ENCODE results near the gene XRCC5.
A peak's percentile ranks its signal among the peaks of the same experiment; 100 is the strongest.

Gene XRCC5

GRCh38 chr2:216098421-216099334 is 10.5 kb upstream of the XRCC5 start:
- no peak for TF ChIP-seq JUND (IDR thresholded peaks at IDR 0.05; ENCODE audit: low read depth)
- in situ Hi-C loops (cut with HindIII; ENCODE audit: low pct_unique_long_range_greater_than_20kb, low sequenced_read_pairs), result no loop called here

GRCh38 chr2:216101109-216101508 is 8.0 kb upstream of the XRCC5 start:
- in situ Hi-C loops (cut with HindIII; ENCODE audit: low pct_unique_long_range_greater_than_20kb, low sequenced_read_pairs), result no loop called here
- no peak for TF ChIP-seq JUND (IDR thresholded peaks at IDR 0.05; ENCODE audit: low read depth)
- no peak for DNase-seq (ENCODE audit: low read depth in 1 of 2, low spot score in 1 of 2)

More at GRCh38 chr2:216098421-216099334, 10.5 kb upstream of the XRCC5 start:
- DNase-seq (ENCODE audit: low read depth in 1 of 2, low spot score in 1 of 2), result no peak

GRCh38 chr2:216103213-216103612 is 5.9 kb upstream of the XRCC5 start:
- no peak for DNase-seq (ENCODE audit: low read depth in 1 of 2, low spot score in 1 of 2)
- in situ Hi-C loops (cut with HindIII; ENCODE audit: low pct_unique_long_range_greater_than_20kb, low sequenced_read_pairs), result no loop called here
- no peak for TF ChIP-seq JUND (IDR thresholded peaks at IDR 0.05; ENCODE audit: low read depth)

- TF ChIP-seq JUND (IDR thresholded peaks at IDR 0.05; ENCODE audit: low read depth), result no peak
- no peak for DNase-seq (ENCODE audit: low read depth in 1 of 2, low spot score in 1 of 2)
- in situ Hi-C loops (cut with HindIII; ENCODE audit: low pct_unique_long_range_greater_than_20kb, low sequenced_read_pairs), result no loop called here
Measured at GRCh38 chr2:216104691-216105090, 4.5 kb upstream of the XRCC5 start.

- no peak for DNase-seq (ENCODE audit: low read depth in 1 of 2, low spot score in 1 of 2)
- TF ChIP-seq JUND (IDR thresholded peaks at IDR 0.05; ENCODE audit: low read depth), result no peak
- in situ Hi-C loops (cut with HindIII; ENCODE audit: low pct_unique_long_range_greater_than_20kb, low sequenced_read_pairs), result no loop called here
Measured at GRCh38 chr2:216107320-216107719, 1.8 kb upstream of the XRCC5 start.

GRCh38 chr2:216107760-216108159 is 1.4 kb upstream of the XRCC5 start:
- no peak for DNase-seq (ENCODE audit: low read depth in 1 of 2, low spot score in 1 of 2)

GRCh38 chr2:216108310-216108966 is 710 bp upstream of the XRCC5 start:
- TF ChIP-seq JUND (IDR thresholded peaks at IDR 0.05; ENCODE audit: low read depth), result no peak
- peak in 1 of 2 experiments; percentile 5 for DNase-seq (ENCODE audit: low read depth in 1 of 2, low spot score in 1 of 2)
- in situ Hi-C loops (cut with HindIII; ENCODE audit: low pct_unique_long_range_greater_than_20kb, low sequenced_read_pairs), result no loop called here

More at GRCh38 chr2:216107760-216108159, 1.4 kb upstream of the XRCC5 start:
- TF ChIP-seq JUND (IDR thresholded peaks at IDR 0.05; ENCODE audit: low read depth), result no peak
- in situ Hi-C loops (cut with HindIII; ENCODE audit: low pct_unique_long_range_greater_than_20kb, low sequenced_read_pairs), result no loop called here

- peak in 1 of 2 experiments; percentile 15 for DNase-seq (ENCODE audit: low read depth in 1 of 2, low spot score in 1 of 2)
- in situ Hi-C loops (cut with HindIII; ENCODE audit: low pct_unique_long_range_greater_than_20kb, low sequenced_read_pairs), result no loop called here
- TF ChIP-seq JUND (IDR thresholded peaks at IDR 0.05; ENCODE audit: low read depth), result no peak
Measured at GRCh38 chr2:216109962-216110614, 940 bp downstream of the XRCC5 start.

- TF ChIP-seq JUND (IDR thresholded peaks at IDR 0.05; ENCODE audit: low read depth), result no peak
- DNase-seq (ENCODE audit: low read depth in 1 of 2, low spot score in 1 of 2), result no peak
- in situ Hi-C loops (cut with HindIII; ENCODE audit: low pct_unique_long_range_greater_than_20kb, low sequenced_read_pairs), result no loop called here
Measured at GRCh38 chr2:216110620-216111019, 1.5 kb downstream of the XRCC5 start.

- no peak for TF ChIP-seq JUND (IDR thresholded peaks at IDR 0.05; ENCODE audit: low read depth)
- in situ Hi-C loops (cut with HindIII; ENCODE audit: low pct_unique_long_range_greater_than_20kb, low sequenced_read_pairs), result no loop called here
- DNase-seq (ENCODE audit: low read depth in 1 of 2, low spot score in 1 of 2), result no peak
Measured at GRCh38 chr2:216111122-216111521, 2.0 kb downstream of the XRCC5 start.

GRCh38 chr2:216112926-216113325 is 3.8 kb downstream of the XRCC5 start:
- in situ Hi-C loops (cut with HindIII; ENCODE audit: low pct_unique_long_range_greater_than_20kb, low sequenced_read_pairs), result no loop called here
- no peak for TF ChIP-seq JUND (IDR thresholded peaks at IDR 0.05; ENCODE audit: low read depth)

GRCh38 chr2:216113572-216113971 is 4.4 kb downstream of the XRCC5 start:
- in situ Hi-C loops (cut with HindIII; ENCODE audit: low pct_unique_long_range_greater_than_20kb, low sequenced_read_pairs), result no loop called here
- DNase-seq (ENCODE audit: low read depth in 1 of 2, low spot score in 1 of 2), result no peak

More at GRCh38 chr2:216112926-216113325, 3.8 kb downstream of the XRCC5 start:
- no peak for DNase-seq (ENCODE audit: low read depth in 1 of 2, low spot score in 1 of 2)

GRCh38 chr2:216114382-216114713 is 5.2 kb downstream of the XRCC5 start:
- DNase-seq (ENCODE audit: low read depth in 1 of 2, low spot score in 1 of 2), result no peak
- in situ Hi-C loops (cut with HindIII; ENCODE audit: low pct_unique_long_range_greater_than_20kb, low sequenced_read_pairs), result no loop called here
- TF ChIP-seq JUND (IDR thresholded peaks at IDR 0.05; ENCODE audit: low read depth), result no peak

More at GRCh38 chr2:216113572-216113971, 4.4 kb downstream of the XRCC5 start:
- no peak for TF ChIP-seq JUND (IDR thresholded peaks at IDR 0.05; ENCODE audit: low read depth)

Measured in T47D (cell line).